HepG2 (cell line): ENCODE measurements around the gene ARHGEF12.

Source experiments
- CEBPB ChIP-seq: IDR thresholded peaks from 2 replicates; pipeline ENCODE4 v1.6.1; 2011; ENCODE audit warnings: low read depth, low read length, improper control_type of control experiment, borderline replicate concordance
- CTCF ChIP-seq: sonication (generic); formaldehyde crosslinking; IDR thresholded peaks from 2 replicates; pipeline ENCODE4 v1.5.0; 2020; ENCODE audit warnings: mild to moderate bottlenecking, missing genetic modification reagents, moderate library complexity
- DPF2 ChIP-seq: sonication (generic); formaldehyde crosslinking; IDR thresholded peaks from 2 replicates; pipeline ENCODE4 v1.4.0; 2020; ENCODE audit warnings: mild to moderate bottlenecking, low read depth, missing genetic modification reagents, borderline replicate concordance
- EHMT2 ChIP-seq: fragments of 200-600 bp; sonication (generic); IDR thresholded peaks from 2 replicates; pipeline ENCODE4 v1.7.0; 2017; ENCODE audit warnings: antibody characterized with exemption, low read depth, low read length, borderline replicate concordance
- FOXK2 ChIP-seq: fragments of 450-650 bp; IDR thresholded peaks from 2 replicates; pipeline ENCODE4 v1.6.1; 2016
- FOXM1 ChIP-seq: sonication (generic); formaldehyde crosslinking; IDR thresholded peaks from 2 replicates; pipeline ENCODE4 v1.5.0; 2020; ENCODE audit warnings: missing genetic modification reagents
- NFKBIZ ChIP-seq: IDR thresholded peaks from 2 replicates; pipeline ENCODE4 v1.6.1; 2018; ENCODE audit warnings: missing genetic modification reagents, missing compliant biosample characterization
- NR2C2 ChIP-seq: sonication (generic); formaldehyde crosslinking; IDR thresholded peaks from 2 replicates; pipeline ENCODE4 v1.4.0; 2020; ENCODE audit warnings: missing genetic modification reagents, mild to moderate bottlenecking, moderate library complexity, borderline replicate concordance
- PCBP1 ChIP-seq: fragments of 200-400 bp; formaldehyde crosslinking; IDR thresholded peaks from 2 replicates; pipeline ENCODE4 v1.6.1; 2017; ENCODE audit warnings: mild to moderate bottlenecking, low read depth, low read length, borderline replicate concordance
- SAFB2 ChIP-seq: sonication (generic); formaldehyde crosslinking; IDR thresholded peaks from 2 replicates; pipeline ENCODE4 v1.5.1; 2020; ENCODE audit warnings: missing genetic modification reagents, low read depth, mild to moderate bottlenecking, borderline replicate concordance
- SNAPC5 ChIP-seq: sonication (generic); formaldehyde crosslinking; IDR thresholded peaks from 2 replicates; pipeline ENCODE4 v1.8.1; 2023; ENCODE audit warnings: mild to moderate bottlenecking, missing genetic modification reagents, borderline replicate concordance
- STAT5B ChIP-seq: sonication (generic); formaldehyde crosslinking; IDR thresholded peaks from 2 replicates; pipeline ENCODE4 v1.4.0; 2020; ENCODE audit warnings: missing genetic modification reagents
- ZBTB44 ChIP-seq: sonication (generic); formaldehyde crosslinking; IDR thresholded peaks from 2 replicates; pipeline ENCODE4 v1.4.0; 2020; ENCODE audit warnings: missing genetic modification reagents
- ZNF362 ChIP-seq: sonication (generic); formaldehyde crosslinking; IDR thresholded peaks from 2 replicates; pipeline ENCODE4 v1.4.0; 2020; ENCODE audit warnings: missing genetic modification reagents, mild to moderate bottlenecking, borderline replicate concordance

GRCh38 chr11:120350637-120351036 is 14.4 kb downstream of the ARHGEF12 start:
- TF ChIP-seq CEBPB (no peak), CTCF (CRISPR knock-in tag) (no peak), DPF2 (CRISPR knock-in tag) (no peak), FOXM1 (CRISPR knock-in tag) (no peak), ZNF362 (CRISPR knock-in tag) (no peak), PCBP1 (no peak), NR2C2 (CRISPR knock-in tag) (no peak), ZBTB44 (CRISPR knock-in tag) (no peak), EHMT2 (no peak), SNAPC5 (CRISPR knock-in tag) (no peak), FOXK2 (no peak), STAT5B (CRISPR knock-in tag) (no peak), SAFB2 (no peak), NFKBIZ (CRISPR knock-in tag) (no peak)
